ENCODE data around the gene SHE.
A peak's percentile ranks its signal among the peaks of the same experiment; 100 is the strongest.

SHE gene

GRCh38 chr1:154500533-154500932 lies 1.7 kb downstream of the SHE start:
- H3K4me1 ChIP-seq (ENCODE audit: insufficient read depth, low read length, poor library complexity, severe bottlenecking) = peaks cover 29% of the 10 kb centered on the region
- H3K27me3 ChIP-seq (ENCODE audit: insufficient read depth, low read length, poor library complexity, severe bottlenecking) = no peaks in the 10 kb centered on the region
- H3F3A ChIP-seq (ENCODE audit: low read depth) = peaks cover 19% of the 10 kb centered on the region
- H4K20me1 ChIP-seq (ENCODE audit: insufficient read depth, low read length, poor library complexity, severe bottlenecking) = no peaks in the 10 kb centered on the region
- no peaks in the 10 kb centered on the region for H3K9me3 ChIP-seq (ENCODE audit: insufficient read depth, low read depth, low read length)
- H3K9ac ChIP-seq (ENCODE audit: low read depth, low read length, poor library complexity, severe bottlenecking) = no peak overlapping the region
- H3K36me3 ChIP-seq (ENCODE audit: insufficient read depth, low read length) = no peaks in the 10 kb centered on the region
- no peak overlapping the region for H3K4me2 ChIP-seq (ENCODE audit: low read depth, low read length, poor library complexity, severe bottlenecking)
- no peak for TF ChIP-seq EZH2phosphoT487 (IDR thresholded peaks at IDR 0.05; ENCODE audit: borderline replicate concordance)
- TF ChIP-seq, protein P1, sequence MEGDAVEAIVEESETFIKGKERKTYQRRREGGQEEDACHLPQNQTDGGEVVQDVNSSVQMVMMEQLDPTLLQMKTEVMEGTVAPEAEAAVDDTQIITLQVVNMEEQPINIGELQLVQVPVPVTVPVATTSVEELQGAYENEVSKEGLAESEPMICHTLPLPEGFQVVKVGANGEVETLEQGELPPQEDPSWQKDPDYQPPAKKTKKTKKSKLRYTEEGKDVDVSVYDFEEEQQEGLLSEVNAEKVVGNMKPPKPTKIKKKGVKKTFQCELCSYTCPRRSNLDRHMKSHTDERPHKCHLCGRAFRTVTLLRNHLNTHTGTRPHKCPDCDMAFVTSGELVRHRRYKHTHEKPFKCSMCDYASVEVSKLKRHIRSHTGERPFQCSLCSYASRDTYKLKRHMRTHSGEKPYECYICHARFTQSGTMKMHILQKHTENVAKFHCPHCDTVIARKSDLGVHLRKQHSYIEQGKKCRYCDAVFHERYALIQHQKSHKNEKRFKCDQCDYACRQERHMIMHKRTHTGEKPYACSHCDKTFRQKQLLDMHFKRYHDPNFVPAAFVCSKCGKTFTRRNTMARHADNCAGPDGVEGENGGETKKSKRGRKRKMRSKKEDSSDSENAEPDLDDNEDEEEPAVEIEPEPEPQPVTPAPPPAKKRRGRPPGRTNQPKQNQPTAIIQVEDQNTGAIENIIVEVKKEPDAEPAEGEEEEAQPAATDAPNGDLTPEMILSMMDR (conservative IDR thresholded peaks at IDR 0.05; ENCODE audit: low read length) = no peak
- no peak overlapping the region for H2AFZ ChIP-seq (ENCODE audit: low read length)
- no peaks in the 10 kb centered on the region for H3K9me2 ChIP-seq (replicated peaks; ENCODE audit: low read depth, low read length)
- H3K79me2 ChIP-seq (ENCODE audit: insufficient read depth, low read length) = no peaks in the 10 kb centered on the region
- no peak overlapping the region for H3K4me3 ChIP-seq (ENCODE audit: low read length, poor library complexity, severe bottlenecking)

- TF ChIP-seq EZH2phosphoT487 (IDR thresholded peaks at IDR 0.05; ENCODE audit: borderline replicate concordance) = no peak
- TF ChIP-seq, protein P1 (conservative IDR thresholded peaks at IDR 0.05; ENCODE audit: low read length) = no peak
- Histone ChIP-seq H3K9me3 (ENCODE audit: insufficient read depth, low read depth, low read length) (no peaks in the 10 kb centered on the region), H3K4me3 (ENCODE audit: low read length, poor library complexity, severe bottlenecking) (no peak overlapping the region), H3K9me2 (replicated peaks; ENCODE audit: low read depth, low read length) (no peaks in the 10 kb centered on the region), H3K27me3 (ENCODE audit: insufficient read depth, low read length, poor library complexity, severe bottlenecking) (no peaks in the 10 kb centered on the region), H3K4me2 (ENCODE audit: low read depth, low read length, poor library complexity, severe bottlenecking) (no peak overlapping the region), H3K9ac (ENCODE audit: low read depth, low read length, poor library complexity, severe bottlenecking) (no peak overlapping the region), H4K20me1 (ENCODE audit: insufficient read depth, low read length, poor library complexity, severe bottlenecking) (no peaks in the 10 kb centered on the region), H3K4me1 (ENCODE audit: insufficient read depth, low read length, poor library complexity, severe bottlenecking) (peaks cover 36% of the 10 kb centered on the region), H2AFZ (ENCODE audit: low read length) (no peak overlapping the region), H3F3A (ENCODE audit: low read depth) (peaks cover 20% of the 10 kb centered on the region), H3K79me2 (ENCODE audit: insufficient read depth, low read length) (no peaks in the 10 kb centered on the region), H3K36me3 (ENCODE audit: insufficient read depth, low read length) (no peaks in the 10 kb centered on the region)
These were observed 2.8 kb downstream of the SHE start for GRCh38 chr1:154499446-154499845.

DNA sequence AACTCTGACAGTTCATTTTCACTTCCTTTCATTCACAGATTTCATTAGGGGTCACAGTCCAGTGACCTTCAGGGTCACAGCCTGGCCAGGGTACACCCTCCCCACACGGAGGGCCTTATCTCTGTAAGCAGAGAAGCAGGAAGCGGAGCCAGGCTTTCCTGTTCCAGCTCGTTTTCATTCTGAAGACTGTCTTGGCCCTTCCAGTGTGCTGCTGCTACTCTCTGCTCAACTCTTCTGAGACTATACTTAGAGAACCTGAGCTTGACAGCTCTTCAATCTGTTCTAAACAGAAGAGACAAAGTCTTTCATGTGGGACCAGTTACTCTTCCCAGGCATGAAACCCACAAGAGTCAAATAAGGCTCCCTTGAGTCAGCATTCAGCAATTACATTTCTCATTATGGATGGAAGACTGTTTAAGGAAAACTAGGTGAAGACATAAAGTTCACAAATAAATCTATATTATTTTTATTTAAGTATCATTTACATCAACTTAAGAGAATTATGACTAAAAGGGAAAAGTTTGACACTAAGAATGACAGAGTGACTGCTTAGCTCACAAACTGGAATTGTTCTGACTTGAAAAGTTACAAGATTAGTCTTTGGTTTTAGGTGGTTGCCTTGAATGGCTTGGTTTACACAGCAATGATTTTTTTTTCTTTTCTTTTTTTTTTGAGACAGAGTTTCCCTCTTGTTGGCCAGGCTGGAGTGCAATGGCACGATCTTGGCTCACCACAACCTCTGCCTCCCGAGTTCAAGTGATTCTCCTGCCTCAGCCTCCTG lies 5.0 kb downstream of the SHE start:
- Histone ChIP-seq H3K79me2 (ENCODE audit: insufficient read depth, low read length) (no peaks in the 10 kb centered on the region), H4K20me1 (ENCODE audit: insufficient read depth, low read length, poor library complexity, severe bottlenecking) (no peaks in the 10 kb centered on the region), H3K9me2 (replicated peaks; ENCODE audit: low read depth, low read length) (no peaks in the 10 kb centered on the region), H2AFZ (ENCODE audit: low read length) (no peak overlapping the region), H3K9me3 (ENCODE audit: insufficient read depth, low read depth, low read length) (no peaks in the 10 kb centered on the region), H3K9ac (ENCODE audit: low read depth, low read length, poor library complexity, severe bottlenecking) (no peak overlapping the region), H3K36me3 (ENCODE audit: insufficient read depth, low read length) (no peaks in the 10 kb centered on the region), H3K4me1 (ENCODE audit: insufficient read depth, low read length, poor library complexity, severe bottlenecking) (peaks cover 55% of the 10 kb centered on the region), H3F3A (ENCODE audit: low read depth) (peaks cover 20% of the 10 kb centered on the region), H3K4me3 (ENCODE audit: low read length, poor library complexity, severe bottlenecking) (no peak overlapping the region), H3K4me2 (ENCODE audit: low read depth, low read length, poor library complexity, severe bottlenecking) (peak overlapping the region; percentile 34), H3K27me3 (ENCODE audit: insufficient read depth, low read length, poor library complexity, severe bottlenecking) (no peaks in the 10 kb centered on the region)
- no peak for TF ChIP-seq EZH2phosphoT487 (IDR thresholded peaks at IDR 0.05; ENCODE audit: borderline replicate concordance)
- TF ChIP-seq, protein P1 (conservative IDR thresholded peaks at IDR 0.05; ENCODE audit: low read length) = no peak

All from Loucy (cell line).